ENCODE results near the gene TTN.

TTN gene

GRCh38 chr2:178702361-178702760 is 104.9 kb downstream of the TTN start:
- WGBS: 94% methylated on average over 6 of the region's 6 CpGs
- H3K4me1 ChIP-seq (ENCODE audit: insufficient read depth, low read length): no peaks in the 10 kb centered on the region
- H3K36me3 ChIP-seq (ENCODE audit: insufficient read depth, low read length): no peaks in the 10 kb centered on the region
- H3K9ac ChIP-seq (ENCODE audit: low read depth, low read length): no peak overlapping the region
- H3K4me3 ChIP-seq (ENCODE audit: low read length): no peak overlapping the region
- H3K27me3 ChIP-seq (ENCODE audit: insufficient read depth, low read length): no peaks in the 10 kb centered on the region
- no peaks in the 10 kb centered on the region for H3K9me3 ChIP-seq (ENCODE audit: insufficient read depth, low read depth, low read length)
- no peak overlapping the region for H3K27ac ChIP-seq (ENCODE audit: low read depth, low read length)

DNA sequence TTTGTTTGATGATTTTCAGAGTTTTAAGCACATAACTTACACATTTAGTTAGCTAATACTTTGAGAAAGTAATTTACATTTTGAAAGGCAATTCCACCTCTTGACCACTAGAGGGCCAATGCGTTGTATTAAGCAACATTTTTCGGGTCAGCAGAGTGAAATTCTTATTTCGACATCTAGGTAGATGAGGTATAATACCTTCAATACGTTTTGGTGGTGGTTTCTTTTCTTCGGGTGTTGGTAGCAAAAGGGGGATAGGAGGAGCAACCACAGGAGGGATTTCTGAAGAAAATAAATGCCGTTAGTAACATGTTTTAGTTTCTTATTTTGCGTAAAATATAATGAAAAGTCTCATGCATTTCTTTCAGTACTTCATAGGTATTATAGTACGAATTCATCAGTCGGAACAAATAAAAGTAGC is 106.3 kb downstream of the TTN start:
- Histone ChIP-seq H3K4me3 (ENCODE audit: low read length) (no peak overlapping the region), H3K9ac (ENCODE audit: low read depth, low read length) (no peak overlapping the region), H3K36me3 (ENCODE audit: insufficient read depth, low read length) (no peaks in the 10 kb centered on the region), H3K4me1 (ENCODE audit: insufficient read depth, low read length) (no peaks in the 10 kb centered on the region), H3K27me3 (ENCODE audit: insufficient read depth, low read length) (no peaks in the 10 kb centered on the region), H3K27ac (ENCODE audit: low read depth, low read length) (no peak overlapping the region), H3K9me3 (ENCODE audit: insufficient read depth, low read depth, low read length) (no peaks in the 10 kb centered on the region)
- 57% methylated on average over 7 of the region's 9 CpGs for WGBS

- H3K4me3 ChIP-seq (ENCODE audit: low read length): no peak overlapping the region
- H3K27me3 ChIP-seq (ENCODE audit: insufficient read depth, low read length): no peaks in the 10 kb centered on the region
- 100% methylated on average over 2 of the region's 3 CpGs for WGBS
- no peak overlapping the region for H3K27ac ChIP-seq (ENCODE audit: low read depth, low read length)
- no peaks in the 10 kb centered on the region for H3K4me1 ChIP-seq (ENCODE audit: insufficient read depth, low read length)
- no peaks in the 10 kb centered on the region for H3K36me3 ChIP-seq (ENCODE audit: insufficient read depth, low read length)
- no peak overlapping the region for H3K9ac ChIP-seq (ENCODE audit: low read depth, low read length)
- H3K9me3 ChIP-seq (ENCODE audit: insufficient read depth, low read depth, low read length): no peaks in the 10 kb centered on the region
These were observed 107.1 kb downstream of the TTN start for GRCh38 chr2:178700136-178700535.

DNA sequence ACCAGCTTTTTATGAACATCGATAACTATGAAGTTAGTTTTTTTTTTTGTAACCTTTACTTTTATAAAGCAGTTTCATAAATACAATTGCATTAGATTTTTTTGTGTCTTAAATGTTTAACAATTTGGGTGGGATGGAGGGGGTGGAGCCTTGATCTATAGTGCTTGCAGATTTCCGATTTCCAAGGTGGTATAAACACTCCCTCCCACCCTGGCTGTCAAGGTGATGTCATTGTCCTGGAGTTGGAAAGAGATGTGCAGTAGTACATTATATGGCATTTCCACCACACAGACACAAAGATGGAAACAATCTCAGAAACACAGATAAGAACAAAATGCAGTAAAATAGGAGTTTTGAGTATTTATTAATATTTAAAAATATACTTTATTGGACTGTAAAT is 114.4 kb downstream of the TTN start:
- no peak overlapping the region for H3K27ac ChIP-seq (ENCODE audit: low read depth, low read length)
- no peak overlapping the region for H3K4me3 ChIP-seq (ENCODE audit: low read length)
- WGBS: no CpG with 5 or more reads among the region's 2 CpGs
- H3K9me3 ChIP-seq (ENCODE audit: insufficient read depth, low read depth, low read length): no peaks in the 10 kb centered on the region
- no peaks in the 10 kb centered on the region for H3K4me1 ChIP-seq (ENCODE audit: insufficient read depth, low read length)
- H3K36me3 ChIP-seq (ENCODE audit: insufficient read depth, low read length): no peaks in the 10 kb centered on the region
- H3K27me3 ChIP-seq (ENCODE audit: insufficient read depth, low read length): no peaks in the 10 kb centered on the region
- no peak overlapping the region for H3K9ac ChIP-seq (ENCODE audit: low read depth, low read length)

DNA sequence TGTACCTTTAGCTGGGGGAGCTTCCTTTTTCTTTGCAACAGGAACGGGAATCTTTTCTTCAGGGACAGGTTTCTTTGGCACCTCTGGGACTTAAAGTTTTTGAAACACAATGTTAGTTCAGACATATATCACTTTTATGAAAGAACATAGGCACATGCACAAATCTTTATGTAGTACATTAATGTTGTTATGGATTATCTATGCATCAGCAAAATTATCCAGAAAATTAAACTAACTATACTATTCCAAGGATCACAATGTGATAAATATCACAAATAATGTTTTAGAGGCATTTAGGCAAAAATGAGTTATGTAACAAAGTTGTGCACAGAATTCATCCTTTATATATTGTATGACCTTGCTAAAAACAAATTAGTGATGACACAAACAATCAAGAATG is 117.4 kb downstream of the TTN start:
- Histone ChIP-seq H3K9ac (ENCODE audit: low read depth, low read length) (no peak overlapping the region), H3K27me3 (ENCODE audit: insufficient read depth, low read length) (no peaks in the 10 kb centered on the region), H3K36me3 (ENCODE audit: insufficient read depth, low read length) (no peaks in the 10 kb centered on the region), H3K27ac (ENCODE audit: low read depth, low read length) (no peak overlapping the region), H3K4me1 (ENCODE audit: insufficient read depth, low read length) (no peaks in the 10 kb centered on the region), H3K4me3 (ENCODE audit: low read length) (no peak overlapping the region), H3K9me3 (ENCODE audit: insufficient read depth, low read depth, low read length) (no peaks in the 10 kb centered on the region)
- WGBS: 100% methylated on average over 1 of the region's 1 CpG

- Histone ChIP-seq H3K36me3 (ENCODE audit: insufficient read depth, low read length) (no peaks in the 10 kb centered on the region), H3K4me1 (ENCODE audit: insufficient read depth, low read length) (no peaks in the 10 kb centered on the region), H3K27me3 (ENCODE audit: insufficient read depth, low read length) (no peaks in the 10 kb centered on the region), H3K27ac (ENCODE audit: low read depth, low read length) (no peak overlapping the region), H3K9me3 (ENCODE audit: insufficient read depth, low read depth, low read length) (no peaks in the 10 kb centered on the region), H3K4me3 (ENCODE audit: low read length) (no peak overlapping the region), H3K9ac (ENCODE audit: low read depth, low read length) (no peak overlapping the region)
- 84% methylated on average over 1 of the region's 1 CpG for WGBS
These were observed 123.3 kb downstream of the TTN start for GRCh38 chr2:178683877-178684276.

GRCh38 chr2:178681081-178681480 is 126.1 kb downstream of the TTN start:
- no peak overlapping the region for H3K27ac ChIP-seq (ENCODE audit: low read depth, low read length)
- WGBS: 95% methylated on average over 2 of the region's 4 CpGs
- H3K9ac ChIP-seq (ENCODE audit: low read depth, low read length): no peak overlapping the region
- H3K27me3 ChIP-seq (ENCODE audit: insufficient read depth, low read length): no peaks in the 10 kb centered on the region
- H3K4me3 ChIP-seq (ENCODE audit: low read length): no peak overlapping the region
- H3K36me3 ChIP-seq (ENCODE audit: insufficient read depth, low read length): no peaks in the 10 kb centered on the region
- no peaks in the 10 kb centered on the region for H3K9me3 ChIP-seq (ENCODE audit: insufficient read depth, low read depth, low read length)
- H3K4me1 ChIP-seq (ENCODE audit: insufficient read depth, low read length): no peaks in the 10 kb centered on the region

- Histone ChIP-seq H3K9me3 (ENCODE audit: insufficient read depth, low read depth, low read length) (no peaks in the 10 kb centered on the region), H3K27me3 (ENCODE audit: insufficient read depth, low read length) (no peaks in the 10 kb centered on the region), H3K27ac (ENCODE audit: low read depth, low read length) (no peak overlapping the region), H3K9ac (ENCODE audit: low read depth, low read length) (no peak overlapping the region), H3K4me3 (ENCODE audit: low read length) (no peak overlapping the region), H3K36me3 (ENCODE audit: insufficient read depth, low read length) (no peaks in the 10 kb centered on the region), H3K4me1 (ENCODE audit: insufficient read depth, low read length) (no peaks in the 10 kb centered on the region)
- WGBS: 80% methylated on average over 1 of the region's 1 CpG
These were observed 127.3 kb downstream of the TTN start for GRCh38 chr2:178679891-178680290.

- 87% methylated on average over 2 of the region's 2 CpGs for WGBS
- Histone ChIP-seq H3K4me3 (ENCODE audit: low read length) (no peak overlapping the region), H3K27ac (ENCODE audit: low read depth, low read length) (no peak overlapping the region), H3K9ac (ENCODE audit: low read depth, low read length) (no peak overlapping the region), H3K36me3 (ENCODE audit: insufficient read depth, low read length) (no peaks in the 10 kb centered on the region), H3K4me1 (ENCODE audit: insufficient read depth, low read length) (no peaks in the 10 kb centered on the region), H3K27me3 (ENCODE audit: insufficient read depth, low read length) (no peaks in the 10 kb centered on the region), H3K9me3 (ENCODE audit: insufficient read depth, low read depth, low read length) (no peaks in the 10 kb centered on the region)
These were observed 129.6 kb downstream of the TTN start for GRCh38 chr2:178677599-178677998.

- no peaks in the 10 kb centered on the region for H3K36me3 ChIP-seq (ENCODE audit: insufficient read depth, low read length)
- 100% methylated on average over 2 of the region's 5 CpGs for WGBS
- H3K9ac ChIP-seq (ENCODE audit: low read depth, low read length): no peak overlapping the region
- no peak overlapping the region for H3K4me3 ChIP-seq (ENCODE audit: low read length)
- H3K27ac ChIP-seq (ENCODE audit: low read depth, low read length): no peak overlapping the region
- no peaks in the 10 kb centered on the region for H3K9me3 ChIP-seq (ENCODE audit: insufficient read depth, low read depth, low read length)
- no peaks in the 10 kb centered on the region for H3K4me1 ChIP-seq (ENCODE audit: insufficient read depth, low read length)
- no peaks in the 10 kb centered on the region for H3K27me3 ChIP-seq (ENCODE audit: insufficient read depth, low read length)
These were observed 131.2 kb downstream of the TTN start for GRCh38 chr2:178676046-178676445.

- Histone ChIP-seq H3K9me3 (ENCODE audit: insufficient read depth, low read depth, low read length) (no peaks in the 10 kb centered on the region), H3K27ac (ENCODE audit: low read depth, low read length) (no peak overlapping the region), H3K4me3 (ENCODE audit: low read length) (no peak overlapping the region), H3K36me3 (ENCODE audit: insufficient read depth, low read length) (no peaks in the 10 kb centered on the region), H3K9ac (ENCODE audit: low read depth, low read length) (no peak overlapping the region), H3K4me1 (ENCODE audit: insufficient read depth, low read length) (no peaks in the 10 kb centered on the region), H3K27me3 (ENCODE audit: insufficient read depth, low read length) (no peaks in the 10 kb centered on the region)
- WGBS: 92% methylated on average over 4 of the region's 4 CpGs
These were observed 133.1 kb downstream of the TTN start for GRCh38 chr2:178674122-178674521.

- Histone ChIP-seq H3K4me3 (ENCODE audit: low read length) (no peak overlapping the region), H3K36me3 (ENCODE audit: insufficient read depth, low read length) (no peaks in the 10 kb centered on the region), H3K9ac (ENCODE audit: low read depth, low read length) (no peak overlapping the region), H3K27me3 (ENCODE audit: insufficient read depth, low read length) (no peaks in the 10 kb centered on the region), H3K4me1 (ENCODE audit: insufficient read depth, low read length) (no peaks in the 10 kb centered on the region), H3K27ac (ENCODE audit: low read depth, low read length) (no peak overlapping the region), H3K9me3 (ENCODE audit: insufficient read depth, low read depth, low read length) (no peaks in the 10 kb centered on the region)
These were observed 140.8 kb downstream of the TTN start for GRCh38 chr2:178666458-178666857.

All from HUES64 (cell line).